BE2C (cell line): ENCODE measurements around the gene PAH.
A peak's percentile ranks its signal among the peaks of the same experiment; 100 is the strongest.

ENCODE experiments used
- DNase-seq: peaks from one replicate; pipeline ENCODE4 v3.0.0-alpha.2; 2020
- H3K27me3 ChIP-seq: fragments of 250-450 bp; sonication (Bioruptor Pico); 2 replicates; pipeline ENCODE4 v1.5.1; 2020; ENCODE audit warnings: mild to moderate bottlenecking
- H3K36me3 ChIP-seq: fragments of 250-450 bp; sonication (Bioruptor Pico); 2 replicates; pipeline ENCODE4 v1.5.1; 2020; ENCODE audit warnings: mild to moderate bottlenecking
- H3K4me1 ChIP-seq: fragments of 250-450 bp; sonication (Bioruptor Pico); 2 replicates; pipeline ENCODE4 v1.5.1; 2020
- H3K4me3 ChIP-seq: 2 replicates; pipeline ENCODE4 v1.5.1; 2011; ENCODE audit warnings: low read depth, low read length
- H3K9me3 ChIP-seq: fragments of 250-450 bp; sonication (Bioruptor Pico); 2 replicates; pipeline ENCODE4 v1.5.1; 2020
- TF ChIP-seq, protein P1 (sequence below): IDR thresholded peaks from 2 replicates; pipeline ENCODE4 v1.5.1; 2012; ENCODE audit warnings: mild to moderate bottlenecking, low read depth, low read length

PAH gene

DNA sequence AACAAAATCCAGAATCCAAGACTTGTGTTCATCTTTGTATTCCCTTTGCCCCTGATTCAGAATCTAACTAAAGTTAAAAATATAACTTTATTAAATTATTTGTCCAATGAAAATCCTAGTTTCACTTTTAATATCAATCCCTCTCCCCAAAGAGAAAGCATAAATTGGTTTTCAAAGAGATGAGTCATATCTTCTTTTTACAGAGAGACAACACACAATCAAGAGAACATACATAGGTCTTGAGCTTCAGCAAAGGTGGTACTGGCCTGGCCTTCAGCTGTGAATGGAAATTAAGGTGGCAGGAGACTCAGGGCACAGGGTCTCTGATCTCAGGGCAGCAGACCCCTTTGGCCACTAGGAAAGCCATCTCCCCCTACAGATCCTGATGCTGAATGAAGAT is 36.2 kb upstream of the PAH start:
- no peaks in the 10 kb centered on the region for H3K27me3 ChIP-seq
- TF ChIP-seq, protein P1, sequence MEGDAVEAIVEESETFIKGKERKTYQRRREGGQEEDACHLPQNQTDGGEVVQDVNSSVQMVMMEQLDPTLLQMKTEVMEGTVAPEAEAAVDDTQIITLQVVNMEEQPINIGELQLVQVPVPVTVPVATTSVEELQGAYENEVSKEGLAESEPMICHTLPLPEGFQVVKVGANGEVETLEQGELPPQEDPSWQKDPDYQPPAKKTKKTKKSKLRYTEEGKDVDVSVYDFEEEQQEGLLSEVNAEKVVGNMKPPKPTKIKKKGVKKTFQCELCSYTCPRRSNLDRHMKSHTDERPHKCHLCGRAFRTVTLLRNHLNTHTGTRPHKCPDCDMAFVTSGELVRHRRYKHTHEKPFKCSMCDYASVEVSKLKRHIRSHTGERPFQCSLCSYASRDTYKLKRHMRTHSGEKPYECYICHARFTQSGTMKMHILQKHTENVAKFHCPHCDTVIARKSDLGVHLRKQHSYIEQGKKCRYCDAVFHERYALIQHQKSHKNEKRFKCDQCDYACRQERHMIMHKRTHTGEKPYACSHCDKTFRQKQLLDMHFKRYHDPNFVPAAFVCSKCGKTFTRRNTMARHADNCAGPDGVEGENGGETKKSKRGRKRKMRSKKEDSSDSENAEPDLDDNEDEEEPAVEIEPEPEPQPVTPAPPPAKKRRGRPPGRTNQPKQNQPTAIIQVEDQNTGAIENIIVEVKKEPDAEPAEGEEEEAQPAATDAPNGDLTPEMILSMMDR = no peak

DNA sequence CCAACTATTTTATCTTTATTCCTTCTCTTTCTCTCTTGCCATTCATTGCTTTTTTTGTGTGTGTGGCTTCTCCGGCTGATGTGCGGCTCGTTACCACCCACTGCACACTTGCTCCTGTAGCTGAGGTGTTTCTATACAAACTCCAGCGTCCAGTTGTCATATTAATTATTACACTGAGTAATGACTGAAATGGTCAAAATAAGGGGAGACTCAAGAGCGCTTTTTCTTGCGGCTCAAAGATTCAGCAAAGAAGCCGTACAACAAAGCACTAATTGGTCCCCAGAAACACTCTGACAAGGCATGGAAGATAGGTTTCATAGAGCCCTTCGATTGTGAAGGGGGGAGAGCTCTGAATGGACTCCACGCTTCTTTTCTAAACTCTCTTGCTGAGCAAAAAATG is 34.8 kb upstream of the PAH start:
- no peak overlapping the region for H3K4me3 ChIP-seq
- peaks cover 19% of the 10 kb centered on the region for H3K4me1 ChIP-seq
- H3K27me3 ChIP-seq = no peaks in the 10 kb centered on the region
- DNase-seq = no peak
- TF ChIP-seq, protein P1 = no peak
- no peaks in the 10 kb centered on the region for H3K36me3 ChIP-seq
- no peaks in the 10 kb centered on the region for H3K9me3 ChIP-seq

More for the DNA sequence above, 36.2 kb upstream of the PAH start:
- H3K4me1 ChIP-seq = peaks cover 19% of the 10 kb centered on the region
- no peak overlapping the region for H3K4me3 ChIP-seq
- DNase-seq = no peak
- no peaks in the 10 kb centered on the region; the same call in 1 of the 2 replicates for H3K36me3 ChIP-seq
- H3K9me3 ChIP-seq = no peaks in the 10 kb centered on the region

DNA sequence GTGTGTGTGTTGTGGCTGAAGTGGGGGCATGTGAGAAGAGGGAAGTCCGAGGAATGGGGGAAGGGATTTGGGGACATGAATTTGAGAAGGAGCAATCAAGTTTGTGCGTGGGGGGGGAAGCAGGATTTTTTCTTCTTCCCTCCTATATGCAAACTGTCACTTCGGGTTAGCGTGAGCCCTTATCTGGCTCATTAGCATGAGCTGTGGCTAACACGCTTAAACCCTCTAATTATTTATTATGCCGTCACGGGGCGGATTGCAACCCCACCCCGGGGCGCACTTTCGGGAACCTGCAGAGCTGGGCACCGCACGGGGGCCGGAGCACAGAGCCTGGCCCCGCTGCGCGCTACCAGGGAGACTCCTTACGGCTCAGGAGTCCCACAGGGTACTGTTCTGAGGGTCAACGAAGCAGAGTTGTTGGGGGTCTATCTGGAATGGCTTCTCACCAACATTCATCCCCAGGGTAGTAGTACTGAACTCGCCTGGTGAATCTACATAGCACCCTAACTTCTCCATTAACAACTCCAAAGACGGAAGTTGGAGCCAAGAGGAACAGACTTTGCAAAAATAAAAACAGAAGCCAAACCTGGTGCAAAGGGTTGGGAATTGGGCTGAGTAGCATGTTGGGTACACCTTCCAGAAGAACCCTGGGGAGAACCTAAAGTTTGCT is 34.0 kb upstream of the PAH start:
- H3K4me3 ChIP-seq = no peak overlapping the region
- H3K27me3 ChIP-seq = no peaks in the 10 kb centered on the region
- no peak for DNase-seq
- H3K36me3 ChIP-seq = no peaks in the 10 kb centered on the region
- H3K9me3 ChIP-seq = no peaks in the 10 kb centered on the region
- peaks cover 19% of the 10 kb centered on the region for H3K4me1 ChIP-seq
- TF ChIP-seq, protein P1 = no peak

DNA sequence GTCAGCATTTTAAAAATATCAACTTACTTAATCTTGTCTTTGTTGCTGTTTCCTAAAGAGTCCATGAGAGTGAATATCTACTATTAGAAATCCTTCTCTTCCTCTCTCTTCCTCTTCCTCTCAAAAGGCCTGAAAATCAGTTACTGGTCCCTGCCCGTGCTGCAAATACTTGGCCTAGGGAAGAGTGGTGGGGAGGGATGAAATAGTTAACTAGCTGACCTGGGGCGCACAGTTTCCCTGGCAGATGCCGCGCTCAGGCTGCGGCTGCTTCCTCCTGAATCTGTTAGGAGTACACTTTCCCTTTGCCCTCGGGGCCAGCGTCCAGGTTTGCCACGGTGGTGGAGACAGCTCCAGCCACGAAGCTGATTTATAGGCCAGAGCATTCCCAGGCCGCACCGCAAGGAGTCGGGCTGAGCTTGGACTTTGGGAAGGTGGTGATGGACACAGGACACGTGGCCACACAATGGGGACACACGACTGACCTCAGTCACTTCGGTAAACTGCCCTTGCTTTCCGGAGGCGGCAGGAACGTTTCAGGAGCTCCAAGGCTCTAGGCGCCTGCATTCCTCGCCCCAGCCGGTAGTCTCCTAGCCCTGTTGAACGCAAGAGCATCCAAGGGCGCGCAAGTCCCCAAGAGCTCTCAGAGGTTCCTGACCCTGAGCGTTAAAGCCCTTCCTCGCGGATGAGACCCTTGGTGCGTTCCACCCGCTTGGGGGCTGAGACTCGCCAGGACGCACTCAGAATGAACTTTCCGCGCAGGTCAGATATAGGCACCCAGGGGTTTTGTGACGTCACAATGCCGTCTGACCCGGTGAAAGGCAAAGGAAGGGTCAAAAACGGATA is 33.3 kb upstream of the PAH start:
- peak; percentile 34 for DNase-seq
- no peaks in the 10 kb centered on the region for H3K9me3 ChIP-seq
- H3K36me3 ChIP-seq = no peaks in the 10 kb centered on the region
- H3K4me1 ChIP-seq = peaks cover 19% of the 10 kb centered on the region
- TF ChIP-seq, protein P1 = no peak
- no peak overlapping the region for H3K4me3 ChIP-seq
- no peaks in the 10 kb centered on the region for H3K27me3 ChIP-seq

DNA sequence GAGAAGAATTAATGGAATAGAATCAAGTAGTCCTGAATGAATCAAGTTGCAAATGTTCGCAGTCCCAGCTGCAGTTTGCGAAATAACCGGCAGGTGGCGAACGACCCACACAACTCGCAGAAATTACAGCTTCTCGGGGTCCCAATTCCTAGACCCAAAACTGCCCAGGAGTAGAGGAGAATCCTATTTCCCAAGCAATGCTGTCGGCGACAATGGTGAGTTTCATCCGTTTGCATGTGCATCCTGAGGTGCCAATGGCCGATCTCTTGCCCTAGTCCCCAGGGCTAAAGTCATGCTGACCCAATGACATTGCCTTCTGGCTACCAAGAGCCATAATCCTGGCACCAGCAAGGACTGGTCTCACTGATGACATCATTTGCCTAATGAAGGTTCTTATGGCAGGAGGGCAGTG is 31.9 kb upstream of the PAH start:
- no peaks in the 10 kb centered on the region for H3K36me3 ChIP-seq
- H3K4me1 ChIP-seq = peaks cover 14% of the 10 kb centered on the region
- H3K9me3 ChIP-seq = no peaks in the 10 kb centered on the region
- TF ChIP-seq, protein P1 = peak; percentile 98
- DNase-seq = peak; percentile 78
- no peaks in the 10 kb centered on the region for H3K27me3 ChIP-seq
- peak overlapping the region; percentile 3 for H3K4me3 ChIP-seq

DNA sequence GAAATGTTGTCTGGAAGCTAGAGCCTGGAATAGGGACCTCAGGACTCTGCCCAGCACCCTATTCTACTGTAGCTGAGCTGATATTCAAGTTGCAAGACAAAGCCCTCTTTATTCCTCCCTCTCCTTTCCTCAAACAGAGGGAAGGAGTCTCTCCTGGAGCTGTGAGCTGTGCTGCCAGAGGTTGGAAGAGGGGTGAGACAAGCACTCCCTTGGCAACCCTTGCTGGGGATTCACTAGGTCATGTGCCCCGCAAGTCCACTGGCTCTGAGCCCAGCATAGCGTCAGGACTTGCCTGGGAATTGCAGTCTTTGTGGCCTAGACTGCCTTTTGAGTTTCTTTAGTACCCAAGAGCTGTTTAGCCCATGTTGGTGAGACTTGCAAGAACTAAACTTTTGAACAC is 29.0 kb upstream of the PAH start:
- no peak overlapping the region for H3K4me3 ChIP-seq
- H3K9me3 ChIP-seq = no peaks in the 10 kb centered on the region
- no peaks in the 10 kb centered on the region for H3K36me3 ChIP-seq
- TF ChIP-seq, protein P1 = no peak
- H3K27me3 ChIP-seq = 0 out of 2 replicates have a peak, but pooled peaks cover 3% of the 10 kb centered on the region
- peaks cover 6% of the 10 kb centered on the region; the same call in 1 of the 2 replicates for H3K4me1 ChIP-seq
- DNase-seq = no peak
